Ramos (cell line): Measurements from ENCODE around the gene BRME1.

ENCODE experiments used
- in situ Hi-C: fragments of 300-500 bp; cut with MboI; formaldehyde crosslinking; loops from one replicate; pipeline ENCODE4 v1.14.3; 2022; ENCODE audit warnings: low sequenced_read_pairs; ENCODE audit not compliant: unreplicated experiment

BRME1 gene

GRCh38 chr19:13892870-13893269 lies 13.0 kb downstream of the BRME1 start:
- in situ Hi-C loops: no loop called here

DNA sequence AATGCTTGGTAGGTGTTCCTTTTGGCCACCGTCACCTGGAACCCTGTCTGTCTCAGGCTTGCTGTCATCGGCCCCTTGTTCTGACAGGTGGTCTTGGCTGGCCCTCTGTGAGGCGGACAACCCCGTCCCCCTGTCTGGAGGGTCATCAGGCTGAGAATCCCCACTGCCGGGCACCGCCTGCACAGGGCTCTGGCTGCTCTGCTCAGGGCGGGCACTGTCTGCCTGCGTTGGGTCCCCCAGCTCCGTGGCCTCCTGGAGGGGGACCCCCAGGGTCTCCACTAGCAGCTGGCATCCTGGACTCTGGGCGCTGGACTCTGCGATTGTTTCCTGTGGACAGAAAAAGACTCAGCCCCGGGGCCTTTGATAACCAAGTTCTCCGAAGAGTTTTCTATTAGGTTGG lies 15.8 kb downstream of the BRME1 start:
- in situ Hi-C loops: no loop called here

GRCh38 chr19:13888281-13888680 lies 17.6 kb downstream of the BRME1 start:
- in situ Hi-C loops: no loop called here

- in situ Hi-C loops: no loop called here
These were observed 18.4 kb downstream of the BRME1 start for GRCh38 chr19:13887517-13887916.

DNA sequence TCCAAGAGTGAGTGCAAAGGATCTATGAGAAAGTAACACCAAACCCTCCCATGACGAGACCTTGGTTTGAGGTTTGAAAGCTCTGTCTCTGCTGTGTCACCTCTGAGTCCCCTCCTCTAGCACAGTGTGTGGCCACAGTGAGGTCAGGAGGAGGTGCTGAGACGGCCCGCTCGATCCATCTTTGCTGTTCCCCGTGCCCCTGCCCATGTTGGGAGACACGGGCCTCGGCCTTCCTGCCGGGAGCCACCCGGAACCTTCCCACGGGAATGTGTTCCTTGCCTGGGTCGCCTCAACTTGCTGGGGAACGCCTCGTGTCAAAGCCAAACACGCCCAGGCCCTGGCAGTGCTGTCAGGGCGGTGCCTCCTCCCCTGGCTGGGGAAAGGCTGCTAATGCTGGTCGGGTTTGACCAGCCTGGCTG lies 18.9 kb downstream of the BRME1 start:
- in situ Hi-C loops: no loop called here

DNA sequence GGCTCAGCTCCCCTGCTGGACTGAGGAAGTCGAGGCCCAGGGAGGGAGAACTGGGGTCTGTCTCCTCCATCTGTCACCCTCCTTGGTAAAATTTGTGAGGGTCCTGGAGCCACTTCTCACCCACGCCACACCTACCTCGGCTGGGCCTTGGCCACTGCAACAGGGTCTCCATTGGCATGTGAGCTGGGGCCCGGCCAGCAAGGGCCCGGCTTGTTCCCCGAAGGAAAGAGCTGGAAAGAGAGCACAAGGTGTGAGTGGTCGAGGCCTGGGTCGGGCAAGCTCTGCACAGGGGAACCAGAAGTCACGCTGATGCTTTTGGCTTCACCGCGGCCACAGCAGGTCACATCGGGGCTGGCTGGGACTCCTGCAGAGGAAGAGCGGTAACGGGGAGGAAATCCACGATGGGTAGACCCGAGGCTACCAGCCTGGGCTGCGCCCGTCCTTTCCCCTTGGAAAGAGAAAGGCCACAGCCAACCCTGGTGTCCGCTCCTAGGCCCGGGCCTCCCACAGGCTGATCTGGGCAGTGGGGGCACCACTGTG lies 20.0 kb downstream of the BRME1 start:
- in situ Hi-C loops: no loop called here

- in situ Hi-C loops: loop anchor here (5.0 kb wide), 1 partner anchor 187 kb away; the partner anchor contains the start of gene MISP3
These were observed 21.0 kb downstream of the BRME1 start for GRCh38 chr19:13884726-13885591.

- in situ Hi-C loops: loop anchor here (5.0 kb wide), 1 partner anchor 189 kb away; the partner anchor contains the start of gene MISP3
These were observed 22.3 kb downstream of the BRME1 start for GRCh38 chr19:13883516-13884064.

- in situ Hi-C loops: loop anchor here (5.0 kb wide), 1 partner anchor 189 kb away; the partner anchor contains the start of gene MISP3
These were observed 23.1 kb downstream of the BRME1 start for GRCh38 chr19:13882836-13883235.

DNA sequence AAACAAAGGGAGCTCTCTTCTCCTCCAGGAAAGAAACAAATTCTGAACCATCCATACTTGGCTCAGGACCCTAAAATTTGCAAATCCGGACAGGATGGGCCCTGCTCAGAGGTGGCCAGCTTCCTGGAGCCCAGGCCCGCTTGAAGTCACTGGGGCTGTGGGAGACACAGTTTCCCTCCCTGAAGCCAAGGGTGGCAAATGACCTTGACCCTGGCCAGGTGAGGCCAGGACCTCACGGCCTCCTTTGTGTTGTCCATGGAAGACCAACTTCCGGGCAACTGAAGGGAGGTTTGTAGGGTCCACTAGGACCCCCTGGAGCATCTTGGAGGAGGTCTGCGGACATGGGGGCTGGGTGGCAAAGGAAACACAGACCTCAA lies 23.5 kb downstream of the BRME1 start:
- in situ Hi-C loops: loop anchor here (5.0 kb wide), 1 partner anchor 190 kb away; the partner anchor contains the start of gene MISP3

- in situ Hi-C loops: loop anchor here (5.0 kb wide), 1 partner anchor 190 kb away; the partner anchor contains the start of gene MISP3
These were observed 24.1 kb downstream of the BRME1 start for GRCh38 chr19:13881692-13882418.

- in situ Hi-C loops: loop anchor here (5.0 kb wide), 1 partner anchor 191 kb away; the partner anchor contains the start of gene MISP3
These were observed 24.6 kb downstream of the BRME1 start for GRCh38 chr19:13881251-13881691.

GRCh38 chr19:13880059-13881043 lies 25.6 kb downstream of the BRME1 start:
- in situ Hi-C loops: loop anchor here (5.0 kb wide), 1 partner anchor 192 kb away; the partner anchor contains the start of gene MISP3

DNA sequence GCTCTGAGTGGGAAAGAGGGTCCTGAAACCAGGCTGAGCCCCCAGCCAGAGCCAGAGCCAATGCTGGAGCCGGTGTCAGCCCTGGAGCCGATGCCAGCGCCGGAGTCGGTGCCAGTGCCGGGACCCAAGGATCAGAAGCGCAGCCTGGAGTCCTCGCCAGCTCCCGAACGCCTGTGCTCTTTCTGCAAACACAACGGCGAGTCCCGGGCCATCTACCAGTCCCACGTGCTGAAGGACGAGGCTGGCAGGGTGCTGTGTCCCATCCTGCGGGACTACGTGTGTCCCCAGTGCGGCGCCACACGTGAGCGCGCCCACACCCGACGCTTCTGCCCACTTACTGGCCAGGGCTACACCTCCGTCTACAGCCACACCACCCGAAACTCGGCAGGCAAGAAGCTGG lies 28.6 kb downstream of the BRME1 start:
- in situ Hi-C loops: loop anchor here (10.0 kb wide), 1 partner anchor 603 kb away; no protein-coding TSS in a partner anchor

- in situ Hi-C loops: loop anchor here (10.0 kb wide), 1 partner anchor 602 kb away; no protein-coding TSS in a partner anchor
These were observed 29.1 kb downstream of the BRME1 start, which contains the start of gene NANOS3 for GRCh38 chr19:13876834-13877233. TSS of gene NANOS3 (plus strand) at chr19:13877134. CDS start at chr19:13877249, 115 bp downstream.

DNA sequence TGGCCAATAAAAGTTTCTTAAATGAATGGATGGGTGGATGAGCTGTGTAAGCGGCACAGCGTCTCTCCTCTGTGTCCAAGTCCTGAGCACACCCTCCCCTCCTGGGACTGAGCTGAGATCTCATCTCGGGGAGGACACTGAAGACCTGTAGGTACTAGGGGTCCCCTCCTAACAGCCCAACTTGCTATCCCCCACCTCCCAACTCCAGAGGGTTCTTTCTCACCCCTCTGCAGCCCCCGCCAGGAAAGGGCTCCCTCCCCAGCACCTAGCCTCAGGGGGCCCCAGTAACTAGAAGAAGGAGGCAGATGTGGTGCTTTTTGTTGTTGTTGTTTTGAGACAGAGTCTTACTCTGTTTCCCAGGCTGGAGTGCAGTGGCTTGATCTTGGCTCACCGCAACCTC lies 30.1 kb downstream of the BRME1 start:
- in situ Hi-C loops: loop anchor here (10.0 kb wide), 1 partner anchor 601 kb away; no protein-coding TSS in a partner anchor

DNA sequence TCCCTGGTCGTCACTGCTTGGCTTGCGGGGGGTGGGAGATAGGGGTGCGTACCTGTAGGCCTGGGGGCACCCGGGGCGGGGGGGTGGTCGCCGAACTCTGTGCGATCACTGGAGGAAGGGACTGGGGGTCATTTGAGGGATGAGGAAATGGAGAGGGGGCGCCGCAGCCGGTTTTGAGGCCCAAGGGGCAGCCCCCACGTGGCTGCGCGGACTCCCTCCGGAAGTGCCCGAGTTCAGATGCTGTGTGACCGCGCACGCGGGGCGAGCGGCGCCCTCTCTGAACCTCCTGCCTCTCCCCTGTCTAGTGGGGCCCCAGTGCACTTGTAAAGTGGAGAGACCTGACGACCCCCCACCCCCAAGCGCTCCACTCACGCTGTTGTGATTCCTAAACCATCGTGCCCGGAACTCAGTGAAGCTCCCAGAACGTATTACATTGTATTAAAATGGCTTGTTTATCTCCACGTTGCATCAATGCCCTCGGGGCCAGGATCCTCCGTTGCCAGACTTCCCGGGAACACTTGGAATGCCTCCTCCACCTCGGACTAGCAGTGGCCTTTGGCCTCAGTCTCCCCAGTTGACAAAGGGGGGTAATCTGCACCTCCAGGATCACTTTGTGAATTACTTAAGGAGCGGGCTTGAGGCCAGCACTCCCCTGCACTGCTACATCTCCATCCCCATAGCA lies 31.9 kb downstream of the BRME1 start:
- in situ Hi-C loops: loop anchor here (10.0 kb wide), 1 partner anchor 599 kb away; no protein-coding TSS in a partner anchor
